D721Med (cell line): ENCODE results near the gene HELZ2.

Source experiments
- DNase-seq: peaks from one replicate; pipeline ENCODE4 v3.0.0; 2011; ENCODE audit warnings: low spot score; ENCODE audit not compliant: insufficient read length
- FAIRE-seq: peaks from 2 replicates; lab custom pipeline; 2011; peaks lifted over from hg19 to GRCh38; lab: Jason Lieb, UNC
- CTCF ChIP-seq: IDR thresholded peaks from 2 replicates; pipeline ENCODE4 v1.5.1; 2012; ENCODE audit warnings: mild to moderate bottlenecking, control low read depth; ENCODE audit not compliant: insufficient read depth; ENCODE audit errors: missing control alignments

The HELZ2 gene

DNA sequence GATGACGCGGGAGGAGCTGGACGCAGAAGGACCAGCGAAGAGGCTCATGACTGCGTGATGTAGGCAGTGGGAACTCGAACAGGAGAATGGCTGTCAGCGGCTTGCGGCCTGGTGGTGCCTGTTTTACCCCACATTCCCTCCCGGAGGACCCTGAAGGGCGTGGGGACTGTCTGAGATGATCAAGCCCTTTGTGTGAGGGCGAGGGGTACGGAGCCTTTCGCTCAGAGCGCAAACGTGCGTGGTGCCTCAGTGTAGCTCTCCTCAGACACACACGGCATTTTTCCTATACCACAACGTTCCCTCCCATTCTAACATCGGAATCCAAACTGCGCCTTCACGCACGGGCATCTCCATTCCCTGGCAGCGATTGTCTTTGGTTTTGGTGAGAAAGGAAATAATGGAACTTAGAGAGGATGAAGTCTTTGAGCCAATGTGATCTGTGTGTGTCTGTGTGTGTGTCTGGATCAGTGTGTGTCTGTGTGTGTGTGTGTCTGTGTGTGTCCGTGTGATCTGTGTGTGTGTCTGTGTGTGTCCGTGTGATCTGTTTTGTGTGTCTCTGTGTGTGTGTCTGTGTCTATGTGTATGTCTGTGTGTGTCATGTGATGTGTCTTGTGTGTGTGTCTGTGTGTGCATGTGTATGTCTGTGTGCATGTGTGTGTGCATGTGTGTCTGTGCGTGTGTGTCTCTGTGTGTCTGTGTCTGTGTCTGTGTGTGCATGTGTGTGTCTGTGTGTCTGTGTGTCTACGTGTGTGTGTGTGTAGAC is 42.2 kb downstream of the HELZ2 start:
- no peak for TF ChIP-seq CTCF
- DNase-seq (no peak), FAIRE-seq (no peak)

DNA sequence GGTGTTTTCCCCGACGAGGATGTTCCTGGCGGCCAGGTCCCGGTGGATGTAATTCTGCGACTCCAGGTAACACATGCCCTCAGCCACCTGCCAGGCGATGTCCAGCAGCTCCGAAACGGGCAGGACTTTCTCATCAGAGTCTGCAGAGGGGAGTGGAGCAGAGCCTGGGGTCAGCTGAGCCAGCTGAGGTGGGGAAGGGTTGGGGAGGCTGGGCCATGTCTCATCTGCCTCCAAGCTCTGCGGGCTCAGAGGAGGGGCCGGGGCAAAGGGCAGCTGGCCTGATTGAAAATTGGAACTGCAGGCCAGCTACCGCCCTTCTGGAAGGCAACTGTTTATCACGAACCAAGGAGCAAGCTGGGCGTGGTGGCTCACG is 43.3 kb downstream of the HELZ2 start:
- no peak for TF ChIP-seq CTCF
- DNase-seq (no peak), FAIRE-seq (no peak)

- DNase-seq (no peak), FAIRE-seq (no peak)
- no peak for TF ChIP-seq CTCF
These were observed 43.9 kb downstream of the HELZ2 start for GRCh38 chr20:63529861-63530787.

GRCh38 chr20:63529180-63529860 is 44.7 kb downstream of the HELZ2 start:
- FAIRE-seq (no peak), DNase-seq (no peak)
- no peak for TF ChIP-seq CTCF

GRCh38 chr20:63527184-63527583 is 46.9 kb downstream of the HELZ2 start:
- no peak for TF ChIP-seq CTCF
- no peak for DNase-seq
- no peak for FAIRE-seq

GRCh38 chr20:63525971-63526370 is 48.1 kb downstream of the HELZ2 start:
- no peak for TF ChIP-seq CTCF
- DNase-seq (no peak), FAIRE-seq (no peak)
